G401.6 (cell line): Measurements from ENCODE around the gene MTMR11.
A peak's percentile ranks its signal among the peaks of the same experiment; 100 is the strongest.
"Not testable (repeated sequence)": the region's sequence is repeated elsewhere in the genome, so short reads cannot be mapped to it uniquely, and the experiment has no call there.

ENCODE experiments used
- FAIRE-seq: peaks from 2 replicates; lab custom pipeline; 2012; peaks lifted over from hg19 to GRCh38; lab: Jason Lieb, UNC

The MTMR11 gene

GRCh38 chr1:149896575-149896974 lies 40.1 kb downstream of the MTMR11 start:
- no peak for FAIRE-seq

DNA sequence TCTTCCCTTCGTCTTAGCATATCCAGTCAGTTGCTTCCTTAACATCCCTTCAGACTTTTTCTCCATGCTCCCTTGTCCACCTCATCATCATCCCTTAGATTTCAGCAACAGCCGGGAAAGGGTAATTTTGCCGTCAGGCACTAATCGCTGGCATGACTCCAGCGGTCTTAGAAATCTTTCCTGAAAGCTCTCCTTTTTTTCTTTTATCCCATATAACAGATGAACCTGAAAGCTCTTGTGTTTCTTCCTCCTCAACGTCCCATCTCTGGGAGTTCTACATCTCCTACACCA lies 47.7 kb downstream of the MTMR11 start:
- no peak for FAIRE-seq

DNA sequence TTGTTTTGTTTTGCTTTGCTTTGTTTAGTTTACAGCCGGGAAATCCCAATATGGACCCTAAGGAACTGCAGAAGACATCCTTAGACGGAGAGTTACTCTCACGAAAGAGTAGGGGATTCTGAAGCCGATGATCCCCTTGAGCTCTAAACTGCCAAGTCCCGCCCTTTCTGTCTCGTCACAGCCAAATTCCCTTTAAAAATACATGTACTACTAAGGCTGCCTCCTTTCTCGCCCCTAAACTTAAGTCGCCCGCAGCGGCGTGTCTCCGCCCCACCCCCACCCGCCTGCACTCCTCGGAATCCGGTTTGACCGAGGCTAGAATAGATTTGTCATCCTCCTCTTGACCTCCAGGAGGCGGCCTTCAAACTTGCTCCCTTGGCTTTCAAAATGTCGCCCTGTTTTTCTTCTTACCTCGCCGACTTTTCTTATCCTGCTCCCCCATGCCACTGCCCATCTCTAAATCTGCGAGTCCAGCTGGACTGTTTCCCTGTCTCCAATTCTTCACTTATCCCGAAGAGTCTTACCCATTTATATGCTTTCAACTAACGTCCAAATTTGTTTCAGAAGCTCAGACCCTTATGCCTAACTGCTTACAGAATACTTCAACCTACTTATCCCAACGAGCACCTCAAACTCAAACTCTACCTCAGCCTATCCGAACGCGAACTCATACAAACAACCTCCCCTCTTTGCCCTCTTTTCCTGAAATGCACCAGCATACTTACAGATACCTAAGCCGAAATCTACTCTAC lies 48.3 kb downstream of the MTMR11 start:
- no peak for FAIRE-seq

GRCh38 chr1:149887456-149888246 lies 49.0 kb downstream of the MTMR11 start:
- peak; percentile 98 for FAIRE-seq

GRCh38 chr1:149887196-149887455 lies 49.6 kb downstream of the MTMR11 start:
- not testable (repeated sequence) for FAIRE-seq

DNA sequence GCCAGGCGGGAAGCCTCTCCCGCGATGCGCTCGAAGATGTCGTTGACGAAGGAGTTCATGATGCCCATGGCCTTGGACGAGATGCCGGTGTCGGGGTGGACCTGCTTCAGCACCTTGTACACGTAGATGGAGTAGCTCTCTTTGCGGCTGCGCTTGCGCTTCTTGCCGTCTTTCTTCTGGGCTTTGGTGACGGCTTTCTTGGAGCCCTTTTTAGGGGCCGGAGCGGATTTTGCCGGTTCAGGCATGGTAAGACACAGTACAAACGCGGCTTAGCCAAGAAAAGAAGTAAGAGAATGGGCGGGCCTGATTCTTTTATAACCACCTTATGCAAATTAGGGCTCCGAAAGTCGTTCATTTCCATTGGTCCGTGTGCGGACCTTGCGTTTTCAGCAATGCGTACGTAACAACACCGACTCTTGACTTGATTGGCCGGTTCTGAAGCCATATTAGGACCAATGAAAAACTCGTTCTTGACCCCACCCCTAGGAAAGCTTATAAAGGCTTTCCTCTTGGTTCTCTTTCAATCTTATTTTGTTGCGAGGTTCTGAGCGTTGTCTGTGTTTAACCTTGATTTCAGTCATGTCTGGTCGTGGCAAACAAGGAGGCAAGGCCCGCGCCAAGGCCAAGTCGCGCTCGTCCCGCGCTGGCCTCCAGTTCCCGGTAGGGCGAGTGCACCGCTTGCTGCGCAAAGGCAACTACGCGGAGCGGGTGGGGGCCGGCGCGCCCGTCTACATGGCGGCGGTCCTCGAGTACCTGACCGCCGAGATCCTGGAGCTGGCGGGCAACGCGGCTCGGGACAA lies 50.1 kb downstream of the MTMR11 start:
- FAIRE-seq: peak; percentile 98

GRCh38 chr1:149886121-149886395 lies 50.6 kb downstream of the MTMR11 start:
- FAIRE-seq: not testable (repeated sequence)

GRCh38 chr1:149885339-149886120 lies 51.1 kb downstream of the MTMR11 start:
- FAIRE-seq: peak; percentile 82

- no peak for FAIRE-seq
Observed at GRCh38 chr1:149884433-149885338, 52.0 kb downstream of the MTMR11 start.

GRCh38 chr1:149883598-149884247 lies 53.0 kb downstream of the MTMR11 start:
- FAIRE-seq: no peak

- no peak for FAIRE-seq
Observed at GRCh38 chr1:149881876-149882275, 54.8 kb downstream of the MTMR11 start.

DNA sequence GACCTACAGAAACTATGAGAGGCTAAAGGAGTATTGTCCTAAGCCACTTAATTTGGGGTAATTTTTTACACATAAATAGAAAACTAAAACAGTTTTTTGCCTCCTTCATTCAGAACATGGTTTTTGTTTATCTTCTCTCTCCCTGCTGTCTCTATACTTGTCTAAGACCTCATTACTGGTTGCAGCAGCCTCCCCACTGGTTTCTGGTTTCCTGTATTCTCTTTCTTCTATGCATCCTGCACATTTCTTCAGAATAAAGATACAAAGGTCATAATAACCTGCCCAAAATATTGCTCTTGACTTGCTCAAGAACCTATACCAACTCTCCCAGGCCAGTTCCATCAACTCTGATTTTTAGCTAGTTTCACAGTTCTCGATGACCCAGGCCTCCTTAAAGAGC lies 57.1 kb downstream of the MTMR11 start:
- no peak for FAIRE-seq
